Adrenal gland (tissue), 12 donors: ENCODE data around the gene TRPV4. TPM values are rescaled to one million over a fixed set of nuclear protein-coding genes. Genes with fewer than 3 reads are reported as not detected.

ENCODE experiments used
- DNase-seq, 7 donors: peaks; one replicate each; pipeline ENCODE4 v3.0.0-alpha.2; 2019 to 2020
- H3K27ac ChIP-seq, 5 donors: fragments of 200-600 bp; sonication (generic) in 4 of 5; 1 replicate in 3 of 5; 2 replicates in 2 of 5; pipeline versions ENCODE4 v1.5.1 to v1.8.0; 2016 to 2020; ENCODE audit warnings: mild to moderate bottlenecking in 1 of 5
- H3K27me3 ChIP-seq: fragments of 200-600 bp; 2 replicates; pipeline ENCODE4 v1.8.0; 2021
- H3K36me3 ChIP-seq, 2 donors: fragments of 200-600 bp; replicated peaks in 1 of 2; 1 replicate in 1 of 2; 2 replicates in 1 of 2; pipeline versions ENCODE4 v1.5.1 to v1.8.0; 2018 to 2022
- H3K4me1 ChIP-seq, 2 donors: fragments of 200-600 bp; replicated peaks in 1 of 2; 1 replicate in 1 of 2; 2 replicates in 1 of 2; pipeline versions ENCODE4 v1.5.1 to v1.8.0; 2018 to 2021
- H3K4me3 ChIP-seq, 4 donors: fragments of 200-600 bp; sonication (generic) in 3 of 4; one replicate each; pipeline ENCODE4 v1.5.1; 2016 to 2018
- H3K9me3 ChIP-seq, 3 donors: fragments of 200-600 bp; sonication (generic) in 1 of 3; replicated peaks in 1 of 3; 1 replicate in 2 of 3; 2 replicates in 1 of 3; pipeline versions ENCODE4 v1.5.1 to v1.8.0; 2016 to 2021
- POLR2A ChIP-seq, 2 donors: fragments of 450-650 bp; IDR thresholded peaks; one replicate each; pipeline ENCODE4 v1.6.1; 2017; ENCODE audit warnings: antibody characterized with exemption in 2 of 2, mild to moderate bottlenecking in 2 of 2, moderate library complexity in 1 of 2
- WGBS, 4 donors: extraction: QIAGEN DNeasy Blood & Tissue Kit in 2 of 4; methylation state at CpG; one replicate each; pipeline versions ENCODE4 v1.1.5 to v1.1.7; 2013 to 2017; 5-methylcytosine and 5-hydroxymethylcytosine counted together
- intact Hi-C, 2 donors: fragments of 100-400 bp; cut with DNase I; formaldehyde crosslinking; loops; one replicate each; pipeline versions ENCODE4 v1.14.1 to v1.15.0; 2022 to 2023
- microRNA-seq, 3 donors: library from miRNA; unstranded; fragments of <30 nt; microRNA quantifications; one replicate each; pipeline ENCODE4, GENCODE V29; 2017 to 2020
- polyA plus RNA-seq, 3 donors: library from polyadenylated mRNA; stranded (reverse); fragments of 200-250 nt in 2 of 3; fragments of 350-450 nt in 1 of 3; fragmentation: Illumina TruSeq in 1 of 3; extraction: RNeasy Lipid Tissue Mini Kit (QIAGEN cat#74804) in 1 of 3; gene quantifications; one replicate each; pipeline ENCODE4 v1.2.3, GENCODE V29; 2013 to 2014
- small RNA-seq, 2 donors: library from RNA; depleted of rRNA; stranded (forward); fragments of <200 nt; gene quantifications; one replicate each; pipeline ENCODE3, GENCODE V24; 2016
- total RNA-seq, 9 donors: library from RNA; depleted of rRNA in 4 of 9; stranded (reverse); fragments of >200 nt in 4 of 9; fragments of 120-200 nt in 1 of 9; fragmentation: NEBNext Ultra II Directional in 1 of 9; extraction: Animal tissue kit (Norgen Biotek cat#: 25700) in 1 of 9; gene quantifications; one replicate each; pipeline versions ENCODE4 v1.1.0 to v1.2.4, GENCODE V29; 2013 to 2023
- TF ChIP-seq, protein P1 (sequence below), 6 experiments: fragments of 450-650 bp in 4 of 6; fragments of 200-600 bp in 2 of 6; sonication (generic) in 1 of 6; IDR thresholded peaks; 1 replicate in 5 of 6; 2 replicates in 1 of 6; pipeline versions ENCODE4 v1.5.1 to v1.8.0; 2016 to 2021; ENCODE audit warnings: antibody characterized with exemption in 6 of 6, mild to moderate bottlenecking in 2 of 6, moderate library complexity in 1 of 6
- donor health status: healthy with polysubstance abuse.
- donor health status: Bipolar disorder and iron deficiency.
- donor health status: DM: yes; HTN: yes; CAD: no.
- donor health status: DM: no; HTN: no; CAD: no.
- donor health status: DM: no; HTN: no; CAD: no.
- donor health status: DM: yes; HTN: yes; CAD: no.

TRPV4 gene
- total and polyA plus RNA-seq, 12 donors = 0.30 to 5.9 (median 1.4) TPM

DNA sequence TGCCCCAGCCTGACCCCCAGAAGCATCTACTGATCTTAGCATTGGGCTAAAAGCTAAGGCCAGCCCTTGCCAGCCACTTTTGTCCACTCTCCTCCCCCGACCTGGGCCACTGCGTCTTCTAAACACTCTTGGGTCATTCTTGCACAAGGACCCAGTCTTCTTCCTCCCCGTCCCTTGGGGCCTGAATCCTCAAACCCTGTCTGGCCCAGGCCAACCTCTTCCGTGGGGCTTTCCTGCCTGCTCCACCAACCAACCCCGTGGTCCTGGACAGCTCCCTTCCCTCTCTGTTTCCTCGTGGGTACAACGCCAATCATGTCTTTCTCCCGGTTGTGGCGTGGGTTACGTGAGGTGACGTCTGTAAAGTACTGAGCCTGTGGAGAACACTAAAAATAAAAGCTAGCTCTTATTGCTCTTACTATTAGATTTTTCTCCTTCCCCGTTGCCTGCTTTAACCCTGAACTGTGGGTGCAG lies 98.1 kb downstream of the TRPV4 start:
- WGBS, 4 donors = 63 to 86% (median 70%) methylated on average over 12 of the region's 12 CpGs
- DNase-seq = peak in 6 of 7 donors; percentile 6 to 68 (median 12)
- no peaks in the 10 kb centered on the region for H3K27me3 ChIP-seq
- H3K4me1 ChIP-seq = peaks cover 16 to 49% of the 10 kb centered on the region in 2 donors
- peak overlapping the region in 1 of 5 donors; percentile 86 for H3K27ac ChIP-seq
- no peak overlapping the region for H3K4me3 ChIP-seq
- intact Hi-C loops = no loop called here
- TF ChIP-seq, protein P1, sequence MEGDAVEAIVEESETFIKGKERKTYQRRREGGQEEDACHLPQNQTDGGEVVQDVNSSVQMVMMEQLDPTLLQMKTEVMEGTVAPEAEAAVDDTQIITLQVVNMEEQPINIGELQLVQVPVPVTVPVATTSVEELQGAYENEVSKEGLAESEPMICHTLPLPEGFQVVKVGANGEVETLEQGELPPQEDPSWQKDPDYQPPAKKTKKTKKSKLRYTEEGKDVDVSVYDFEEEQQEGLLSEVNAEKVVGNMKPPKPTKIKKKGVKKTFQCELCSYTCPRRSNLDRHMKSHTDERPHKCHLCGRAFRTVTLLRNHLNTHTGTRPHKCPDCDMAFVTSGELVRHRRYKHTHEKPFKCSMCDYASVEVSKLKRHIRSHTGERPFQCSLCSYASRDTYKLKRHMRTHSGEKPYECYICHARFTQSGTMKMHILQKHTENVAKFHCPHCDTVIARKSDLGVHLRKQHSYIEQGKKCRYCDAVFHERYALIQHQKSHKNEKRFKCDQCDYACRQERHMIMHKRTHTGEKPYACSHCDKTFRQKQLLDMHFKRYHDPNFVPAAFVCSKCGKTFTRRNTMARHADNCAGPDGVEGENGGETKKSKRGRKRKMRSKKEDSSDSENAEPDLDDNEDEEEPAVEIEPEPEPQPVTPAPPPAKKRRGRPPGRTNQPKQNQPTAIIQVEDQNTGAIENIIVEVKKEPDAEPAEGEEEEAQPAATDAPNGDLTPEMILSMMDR (IDR thresholded peaks at IDR 0.05) = no peak
- TF ChIP-seq POLR2A (IDR thresholded peaks at IDR 0.05) = no peak
- H3K9me3 ChIP-seq = no peaks in the 10 kb centered on the region
- H3K36me3 ChIP-seq = no peaks in the 10 kb centered on the region

DNA sequence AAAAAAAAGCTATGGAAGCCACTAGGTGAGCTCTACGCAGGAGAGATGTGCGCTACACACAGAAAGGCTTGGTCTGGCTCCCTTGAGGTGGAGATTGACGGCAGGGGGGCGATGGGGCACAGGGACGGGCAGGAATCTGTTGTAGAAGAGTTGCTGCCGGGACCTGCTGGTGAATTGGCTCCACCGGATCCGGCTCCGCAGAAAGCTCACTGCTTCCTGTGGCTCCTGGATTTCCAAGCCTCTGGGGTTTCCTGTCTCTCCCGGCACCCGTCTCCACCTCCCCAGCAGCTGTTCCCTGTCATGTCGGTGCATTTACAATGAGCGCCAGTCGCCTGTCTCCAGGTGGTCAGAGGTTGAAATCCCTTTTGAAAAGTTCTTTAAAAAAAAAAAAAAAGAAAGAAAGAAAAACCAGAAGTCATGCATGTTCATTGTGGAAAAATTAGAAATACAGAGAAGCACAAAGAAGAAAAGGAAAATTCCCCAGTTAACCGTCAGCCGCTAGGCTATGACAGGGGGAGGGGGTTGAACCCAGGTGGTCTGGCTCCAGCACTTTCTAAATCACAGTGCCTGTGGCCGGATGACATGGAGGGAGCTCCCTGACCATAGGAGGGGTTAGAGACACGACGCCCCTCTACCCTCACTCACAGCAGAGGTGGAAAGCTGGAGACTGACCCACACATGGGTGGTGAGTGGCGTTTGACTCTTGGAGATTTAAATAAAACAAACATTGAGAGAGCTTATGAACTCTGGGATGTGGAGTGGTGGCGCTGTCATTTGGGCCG lies 98.8 kb downstream of the TRPV4 start:
- TF ChIP-seq, protein P1 (IDR thresholded peaks at IDR 0.05) = no peak
- no peak for TF ChIP-seq POLR2A (IDR thresholded peaks at IDR 0.05)
- Histone ChIP-seq H3K36me3 (no peaks in the 10 kb centered on the region), H3K4me1 (peaks cover 10 to 42% of the 10 kb centered on the region in 2 donors), H3K27ac (peak overlapping the region in 1 of 5 donors; percentile 86), H3K9me3 (no peaks in the 10 kb centered on the region), H3K4me3 (no peak overlapping the region), H3K27me3 (no peaks in the 10 kb centered on the region)
- intact Hi-C loops = no loop called here
- DNase-seq = peak in 6 of 7 donors; percentile 8 to 69 (median 27)
- 48 to 62% (median 57%) methylated on average over 22 of the region's 22 CpGs for WGBS, 4 donors

Small RNA genes lying within 50 kb of the gene (microRNA-seq; reads per million reads assigned to microRNA genes)
- 0 to 0.38 (median 0) reads per million in 3 donors for gene MIR4497

Small RNA genes lying within 50 kb of the gene (small RNA-seq; reads per million reads assigned to genes)
- gene MIR4497 (0 reads per million in 2 donors), gene RN7SL441P (0 reads per million in 2 donors)

Other genes starting within 250 kb of the TRPV4 start
- 10 to 100 TPM; 15.2 to 57.8 (median 26.6) TPM for gene FAM222A, start 119.6 kb downstream of the TRPV4 start, total RNA-seq
- 10 to 100 TPM in 2 of 3 donors, 1 to 10 TPM in 1; 9.2 to 36.7 (median 11.7) TPM for gene FAM222A, start 119.6 kb downstream of the TRPV4 start, polyA plus RNA-seq
- gene GLTP, start 47.1 kb upstream of the TRPV4 start, total RNA-seq = 10 to 100 TPM; 29.7 to 73.7 (median 40.5) TPM
- 10 to 100 TPM; 24.5 to 38.6 (median 27.4) TPM for gene GLTP, start 47.1 kb upstream of the TRPV4 start, polyA plus RNA-seq
- 10 to 100 TPM in 4 of 9 donors, 1 to 10 TPM in 5; 8.8 to 18.7 (median 10.0) TPM for gene TCHP, start 66.9 kb upstream of the TRPV4 start, total RNA-seq
- gene TCHP, start 66.9 kb upstream of the TRPV4 start, polyA plus RNA-seq = 10 to 100 TPM in 2 of 3 donors, 1 to 10 TPM in 1; 8.3 to 21.1 (median 11.3) TPM
- 10 to 100 TPM; 35.9 to 80.9 (median 57.9) TPM for gene GIT2, start 163.0 kb upstream of the TRPV4 start, total RNA-seq
- 10 to 100 TPM; 24.3 to 56.3 (median 31.6) TPM for gene GIT2, start 163.0 kb upstream of the TRPV4 start, polyA plus RNA-seq
- 10 to 100 TPM; 31.0 to 84.5 (median 46.4) TPM for gene ANKRD13A, start 166.0 kb upstream of the TRPV4 start, total RNA-seq
- gene ANKRD13A, start 166.0 kb upstream of the TRPV4 start, polyA plus RNA-seq = 10 to 100 TPM; 17.1 to 38.6 (median 17.1) TPM
- gene C12orf76, start 215.1 kb upstream of the TRPV4 start, total RNA-seq = 10 to 100 TPM in 8 of 9 donors, 1 to 10 TPM in 1; 7.1 to 35.1 (median 15.6) TPM
- gene C12orf76, start 215.1 kb upstream of the TRPV4 start, polyA plus RNA-seq = 10 to 100 TPM in 2 of 3 donors, 1 to 10 TPM in 1; 9.7 to 14.2 (median 12.1) TPM